A673 (cell line): ENCODE data around the gene APH1A.

Source experiments
- EZH2 ChIP-seq: fragments of 200-600 bp; sonication (generic); IDR thresholded peaks from 2 replicates; pipeline ENCODE4 v1.6.1; 2017; ENCODE audit warnings: borderline replicate concordance, low read depth, mild to moderate bottlenecking, mixed read lengths, antibody characterized with exemption, low read length; ENCODE audit not compliant: poor library complexity, severe bottlenecking
- TF ChIP-seq, protein P1 (sequence below): fragments of 300-800, 200-600 bp; sonication (generic); conservative IDR thresholded peaks from 2 replicates; pipeline ENCODE4 v1.5.1; 2017; ENCODE audit warnings: low read depth, mild to moderate bottlenecking, antibody characterized with exemption, low read length, moderate library complexity, mixed read lengths

DNA sequence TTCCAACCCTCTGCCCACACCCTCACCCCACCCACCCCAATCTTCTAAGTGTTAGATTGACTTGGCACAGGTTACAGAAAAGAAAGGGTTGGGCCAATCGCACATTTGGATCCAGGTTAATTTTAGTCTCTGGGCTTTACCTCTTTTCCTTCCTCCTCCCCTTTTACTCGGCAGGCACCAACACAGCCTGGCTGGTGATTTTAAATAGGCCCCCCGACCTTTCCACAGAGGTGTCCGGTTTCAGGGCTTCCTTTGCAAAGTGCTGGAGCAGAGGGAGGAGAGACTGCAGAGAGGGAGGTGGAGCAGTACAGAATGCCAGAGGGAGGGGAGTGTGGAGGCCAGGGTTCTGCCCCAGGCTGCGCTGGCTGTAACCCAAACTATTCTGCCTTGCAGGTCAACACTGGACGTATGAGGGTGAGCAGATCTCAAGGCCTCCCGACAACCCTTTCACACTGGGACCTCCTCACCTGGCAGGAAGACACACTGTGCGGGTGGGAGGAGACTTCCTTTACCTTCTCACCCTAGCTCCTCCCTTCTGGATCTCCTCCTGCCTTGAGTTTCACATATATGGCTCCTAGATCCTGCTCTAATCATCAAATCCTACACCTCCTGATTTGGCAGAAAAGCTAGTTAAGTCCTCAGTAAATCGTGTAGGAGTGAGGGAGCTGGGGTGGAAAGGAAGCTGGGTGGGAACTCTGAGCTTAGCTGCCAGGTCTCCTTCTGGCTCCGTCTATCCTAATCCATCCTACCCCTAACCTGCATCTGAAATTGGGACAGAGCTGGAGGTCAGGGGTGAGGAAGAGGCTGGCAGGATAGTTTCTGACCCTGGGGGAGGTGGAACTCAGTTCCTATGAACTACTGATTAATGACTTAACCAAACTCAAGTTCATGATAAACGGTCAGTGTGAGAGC lies 8.8 kb downstream of the APH1A start:
- TF ChIP-seq, protein P1, sequence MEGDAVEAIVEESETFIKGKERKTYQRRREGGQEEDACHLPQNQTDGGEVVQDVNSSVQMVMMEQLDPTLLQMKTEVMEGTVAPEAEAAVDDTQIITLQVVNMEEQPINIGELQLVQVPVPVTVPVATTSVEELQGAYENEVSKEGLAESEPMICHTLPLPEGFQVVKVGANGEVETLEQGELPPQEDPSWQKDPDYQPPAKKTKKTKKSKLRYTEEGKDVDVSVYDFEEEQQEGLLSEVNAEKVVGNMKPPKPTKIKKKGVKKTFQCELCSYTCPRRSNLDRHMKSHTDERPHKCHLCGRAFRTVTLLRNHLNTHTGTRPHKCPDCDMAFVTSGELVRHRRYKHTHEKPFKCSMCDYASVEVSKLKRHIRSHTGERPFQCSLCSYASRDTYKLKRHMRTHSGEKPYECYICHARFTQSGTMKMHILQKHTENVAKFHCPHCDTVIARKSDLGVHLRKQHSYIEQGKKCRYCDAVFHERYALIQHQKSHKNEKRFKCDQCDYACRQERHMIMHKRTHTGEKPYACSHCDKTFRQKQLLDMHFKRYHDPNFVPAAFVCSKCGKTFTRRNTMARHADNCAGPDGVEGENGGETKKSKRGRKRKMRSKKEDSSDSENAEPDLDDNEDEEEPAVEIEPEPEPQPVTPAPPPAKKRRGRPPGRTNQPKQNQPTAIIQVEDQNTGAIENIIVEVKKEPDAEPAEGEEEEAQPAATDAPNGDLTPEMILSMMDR, result no peak
- TF ChIP-seq EZH2, result no peak
